Pulmonary artery endothelial cell (primary cell): ENCODE results near the gene FOXP1. TPM values are rescaled to one million over a fixed set of nuclear protein-coding genes. Genes with fewer than 3 reads are reported as not detected.

ENCODE experiments used
- DNase-seq: peaks from one replicate; pipeline ENCODE4 v3.0.0-alpha.2; 2011; ENCODE audit warnings: low read depth, low spot score
- total RNA-seq: library from RNA; depleted of rRNA; stranded (reverse); fragments of >200 nt; gene quantifications from 2 replicates; pipeline ENCODE4 v1.2.3, GENCODE V29; 2014

The FOXP1 gene
- total RNA-seq, 1 donor from 2014 or later: 48.2 TPM

DNA sequence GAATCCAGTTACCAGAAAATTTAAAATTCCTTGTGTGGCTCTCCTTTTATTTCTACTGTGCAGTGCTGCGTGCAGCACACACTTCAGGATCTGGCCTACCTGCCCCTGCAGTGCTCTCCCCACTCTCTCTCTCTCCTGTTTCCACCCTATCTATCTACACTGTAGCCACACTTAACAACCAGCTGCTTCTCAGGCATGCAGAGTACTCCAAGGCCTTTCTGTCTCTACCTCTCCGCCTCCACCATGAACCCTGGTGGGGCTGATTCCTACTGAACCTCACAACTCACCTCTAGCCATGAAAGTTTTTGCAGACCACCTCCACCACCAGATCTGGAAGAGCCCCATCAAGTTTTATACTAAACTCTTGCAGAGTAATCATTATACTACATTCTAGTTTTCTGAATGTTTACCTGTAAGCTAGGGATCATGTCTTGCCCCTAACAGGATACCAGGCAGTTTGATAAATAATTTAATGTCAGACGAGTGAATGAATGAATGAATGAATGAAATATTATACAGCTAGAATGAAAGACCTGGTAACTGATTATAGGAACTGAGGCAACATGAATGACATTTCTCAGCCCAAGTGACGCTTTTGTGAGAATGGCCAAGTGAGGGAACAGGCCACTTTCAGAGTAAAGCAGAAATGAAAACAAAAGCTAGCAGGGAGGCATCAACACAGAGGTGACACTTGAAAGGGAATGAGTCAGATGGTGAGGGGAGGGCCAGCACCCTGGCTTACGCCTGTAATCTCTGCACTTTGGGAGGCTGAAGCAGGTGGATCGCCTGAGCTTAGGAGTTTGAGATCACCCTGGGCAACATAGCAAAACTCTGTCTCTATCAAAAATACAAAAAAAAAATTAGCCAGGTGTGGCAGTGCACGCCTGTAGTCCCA lies 363.5 kb downstream of the FOXP1 start:
- DNase-seq: no peak

DNA sequence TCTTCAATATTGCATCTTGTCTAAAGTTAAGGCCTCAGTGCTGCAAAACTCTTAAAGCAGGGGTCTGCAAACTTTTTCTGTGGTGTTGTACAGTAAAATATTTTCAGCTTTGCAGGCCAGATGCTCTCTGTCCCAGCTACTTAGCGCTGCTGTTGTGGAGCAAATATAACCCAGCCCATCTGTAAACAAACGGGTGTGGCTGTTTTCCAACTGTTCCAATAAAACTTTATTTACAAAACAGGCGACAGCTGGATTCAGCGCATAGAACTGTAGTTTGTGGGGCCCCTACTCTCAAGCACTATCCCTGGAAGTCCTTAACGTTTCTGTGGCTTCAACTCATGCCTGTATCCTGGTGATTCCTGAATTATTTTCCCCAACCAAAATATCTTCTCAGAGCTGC lies 365.0 kb downstream of the FOXP1 start:
- no peak for DNase-seq

DNA sequence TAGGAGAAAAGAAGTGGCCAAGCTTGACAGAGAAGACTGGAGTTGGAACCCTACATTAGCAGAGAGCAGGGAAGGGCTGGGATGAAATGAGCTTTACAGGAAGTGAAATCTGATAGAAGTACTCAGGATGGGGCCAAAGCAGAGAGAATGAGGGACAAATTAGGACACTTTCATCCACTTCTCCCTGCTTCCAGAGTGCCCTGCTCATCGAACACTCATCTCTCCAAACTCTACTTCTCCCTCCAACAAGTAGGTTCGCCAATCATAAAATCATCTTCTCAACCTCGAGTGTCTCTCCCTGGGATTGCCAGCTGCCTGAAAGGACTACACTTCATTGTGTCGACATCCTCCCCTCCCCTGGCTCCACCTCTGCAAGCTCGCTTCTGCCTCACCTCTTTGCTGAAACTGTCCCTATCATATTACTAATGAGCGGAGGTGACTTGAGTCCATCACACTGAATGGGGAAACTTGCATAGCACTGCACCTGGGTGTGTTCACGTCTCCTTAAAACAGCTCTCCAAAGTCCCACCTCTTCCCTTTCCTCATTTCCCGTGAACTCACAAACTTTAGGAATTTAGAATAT lies 365.8 kb downstream of the FOXP1 start:
- DNase-seq: no peak

DNA sequence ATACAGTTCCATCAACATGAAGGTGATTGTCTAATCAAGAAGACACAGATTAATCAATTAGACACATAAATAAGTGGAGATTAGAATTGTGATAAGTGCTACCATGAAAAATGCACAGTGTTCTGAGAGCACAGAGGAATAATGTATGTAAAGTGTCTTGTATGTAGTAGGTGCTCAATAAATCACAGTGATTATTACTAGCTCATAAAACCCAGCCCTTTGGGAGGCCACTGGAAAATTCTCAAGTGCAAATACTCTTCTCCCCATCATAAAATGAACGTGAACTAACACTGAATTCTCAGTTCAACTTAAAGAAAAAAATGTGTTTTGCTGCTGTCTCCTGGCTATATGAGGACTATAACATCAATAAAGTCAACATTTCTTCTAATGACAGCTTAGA lies 368.2 kb downstream of the FOXP1 start:
- no peak for DNase-seq

DNA sequence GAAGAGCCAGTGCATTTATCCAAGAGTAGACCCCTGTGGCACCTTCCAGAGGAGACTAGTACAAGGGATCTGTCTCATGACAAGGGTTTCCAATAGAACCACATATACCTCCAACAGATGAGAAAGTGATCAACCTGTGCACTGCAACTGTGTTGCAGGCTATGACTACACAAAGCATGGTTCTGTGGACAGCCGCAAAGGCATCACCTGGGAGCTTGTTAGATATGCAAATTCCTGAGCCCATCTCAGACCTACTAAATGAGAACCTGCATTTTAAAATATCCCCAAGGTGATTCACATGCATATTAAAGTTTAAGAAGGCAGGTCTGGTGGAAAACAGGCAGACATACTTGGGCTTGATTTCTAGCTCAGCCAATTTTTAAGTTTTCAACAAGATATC lies 368.7 kb downstream of the FOXP1 start:
- no peak for DNase-seq

DNA sequence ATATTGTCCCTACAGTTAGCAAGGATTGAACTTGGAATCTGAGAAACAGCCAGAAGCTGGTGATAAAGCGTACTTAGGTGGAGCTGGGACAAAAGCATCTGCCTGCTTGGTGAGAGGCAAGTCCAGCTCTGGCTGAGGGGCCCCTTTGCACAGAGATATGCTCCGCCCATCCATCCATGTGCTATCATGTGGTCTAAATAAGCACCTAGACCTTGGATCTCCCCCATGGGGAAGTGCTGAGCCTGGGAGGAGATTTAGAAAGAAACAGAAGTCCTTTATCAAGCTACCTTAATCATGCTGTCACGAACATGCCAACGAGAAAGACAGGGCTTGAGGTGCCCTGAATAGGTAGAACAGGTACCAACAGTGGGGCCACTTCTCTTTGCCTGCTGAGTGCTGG lies 369.5 kb downstream of the FOXP1 start:
- DNase-seq: no peak

DNA sequence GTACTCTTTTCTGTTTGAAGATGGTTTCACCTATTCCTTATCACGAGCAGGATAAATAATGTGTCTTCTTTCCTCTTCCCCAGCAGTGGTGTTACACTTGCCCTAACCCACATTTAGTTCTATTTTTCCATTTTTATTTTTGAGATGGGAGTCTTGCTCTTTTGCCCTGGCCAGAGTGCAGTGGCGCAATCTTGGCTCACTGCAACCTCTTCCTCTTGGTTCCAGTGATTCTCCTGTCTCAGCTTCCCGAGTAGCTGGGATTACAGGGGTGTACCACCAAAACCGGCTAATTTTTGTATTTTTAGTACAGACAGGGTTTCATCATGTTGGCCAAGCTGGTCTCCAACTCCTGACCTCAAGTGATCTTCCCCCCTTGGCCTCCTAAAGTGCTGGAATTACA lies 372.4 kb downstream of the FOXP1 start:
- no peak for DNase-seq

DNA sequence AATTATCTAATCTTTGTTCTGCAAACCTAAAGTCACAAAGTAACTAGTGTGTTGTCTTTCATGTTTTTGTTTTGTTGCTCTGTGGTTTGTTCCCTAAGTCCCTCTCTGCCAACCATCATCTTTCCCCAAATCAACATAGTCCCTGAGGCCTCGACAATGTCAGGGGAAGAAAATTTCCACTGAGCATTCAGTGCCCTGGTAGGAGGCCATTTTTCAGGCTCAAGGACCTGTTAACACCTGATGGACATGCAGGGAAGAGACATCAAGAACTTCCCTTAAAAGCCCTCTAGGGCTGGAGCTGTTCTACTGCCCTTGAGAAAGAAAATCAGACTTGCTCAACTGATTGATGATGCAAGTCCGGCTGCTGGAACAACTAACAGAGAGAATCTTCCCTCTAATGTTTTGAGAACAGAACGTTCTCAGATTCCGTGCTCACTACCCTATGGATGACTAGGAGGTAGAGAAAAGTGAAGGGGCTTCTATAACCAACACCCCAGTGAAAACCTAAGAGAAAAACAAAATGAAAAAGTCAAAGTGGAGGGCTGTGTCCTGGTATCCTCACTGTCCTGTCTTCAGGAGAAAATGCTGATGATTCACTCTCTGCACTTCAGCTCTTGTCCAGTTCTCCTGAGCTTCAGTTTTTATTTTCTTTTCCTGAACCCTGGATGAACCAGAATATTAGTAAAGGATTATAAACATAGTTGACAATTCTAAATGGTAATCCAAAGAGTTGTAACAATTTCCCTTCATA lies 373.1 kb downstream of the FOXP1 start:
- no peak for DNase-seq

DNA sequence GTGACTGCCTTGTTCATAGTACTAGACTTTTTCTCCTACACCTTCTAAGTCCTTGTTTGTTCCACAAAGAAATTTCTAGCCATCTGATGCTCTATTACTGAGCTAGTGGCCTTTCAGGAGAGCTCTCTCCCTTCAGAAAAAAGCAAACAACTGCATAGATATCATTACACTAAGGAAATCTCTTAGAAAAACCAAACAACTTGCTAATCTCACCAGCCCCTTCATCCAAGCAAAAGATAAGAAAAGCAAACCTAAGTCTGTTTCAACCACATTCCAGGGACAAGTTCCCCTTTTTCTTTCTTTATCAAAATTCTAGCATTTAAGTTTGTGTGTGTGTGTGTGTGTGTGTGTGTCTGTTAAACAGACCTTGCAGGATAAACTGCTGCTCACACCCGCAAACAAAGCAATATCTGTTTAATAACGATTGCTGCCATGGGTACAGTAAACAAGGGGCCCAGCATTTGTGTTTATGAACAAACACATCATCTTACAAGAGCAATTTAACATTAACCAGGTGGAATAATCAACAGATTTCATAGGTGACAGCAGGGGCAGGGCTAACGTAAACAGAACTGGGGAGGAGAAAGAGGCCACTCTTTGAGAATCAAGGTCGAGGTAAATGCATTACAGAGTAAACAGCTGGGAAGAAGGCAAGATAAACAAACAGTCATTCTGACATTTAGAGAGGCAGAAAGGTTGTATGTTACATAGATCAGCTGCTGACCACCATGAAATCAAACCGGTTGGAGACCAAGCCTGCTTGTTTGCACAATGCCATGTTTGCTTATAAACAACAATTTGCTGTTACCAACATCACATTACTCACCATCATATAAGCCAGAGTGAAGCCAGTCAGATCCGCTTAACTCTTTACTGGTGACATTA lies 375.1 kb downstream of the FOXP1 start:
- DNase-seq: no peak

DNA sequence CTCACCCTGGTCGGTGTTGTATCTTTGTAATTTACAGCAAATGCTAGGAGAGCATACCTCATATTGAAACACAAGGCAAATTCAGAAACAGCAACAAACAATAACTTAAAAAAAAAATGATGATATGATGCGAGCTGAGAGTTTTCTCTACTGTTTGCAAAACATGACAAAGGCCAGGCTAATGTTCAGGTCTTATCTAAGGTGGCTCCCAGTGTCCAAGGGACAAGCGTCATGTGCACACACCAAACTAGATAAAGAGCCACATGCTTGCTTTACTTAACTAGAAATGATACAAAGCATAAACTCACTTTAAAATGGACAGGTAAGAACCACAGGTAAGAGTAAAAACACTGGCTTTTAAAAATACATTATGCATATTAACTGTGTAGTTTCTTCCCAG lies 375.9 kb downstream of the FOXP1 start:
- no peak for DNase-seq

DNA sequence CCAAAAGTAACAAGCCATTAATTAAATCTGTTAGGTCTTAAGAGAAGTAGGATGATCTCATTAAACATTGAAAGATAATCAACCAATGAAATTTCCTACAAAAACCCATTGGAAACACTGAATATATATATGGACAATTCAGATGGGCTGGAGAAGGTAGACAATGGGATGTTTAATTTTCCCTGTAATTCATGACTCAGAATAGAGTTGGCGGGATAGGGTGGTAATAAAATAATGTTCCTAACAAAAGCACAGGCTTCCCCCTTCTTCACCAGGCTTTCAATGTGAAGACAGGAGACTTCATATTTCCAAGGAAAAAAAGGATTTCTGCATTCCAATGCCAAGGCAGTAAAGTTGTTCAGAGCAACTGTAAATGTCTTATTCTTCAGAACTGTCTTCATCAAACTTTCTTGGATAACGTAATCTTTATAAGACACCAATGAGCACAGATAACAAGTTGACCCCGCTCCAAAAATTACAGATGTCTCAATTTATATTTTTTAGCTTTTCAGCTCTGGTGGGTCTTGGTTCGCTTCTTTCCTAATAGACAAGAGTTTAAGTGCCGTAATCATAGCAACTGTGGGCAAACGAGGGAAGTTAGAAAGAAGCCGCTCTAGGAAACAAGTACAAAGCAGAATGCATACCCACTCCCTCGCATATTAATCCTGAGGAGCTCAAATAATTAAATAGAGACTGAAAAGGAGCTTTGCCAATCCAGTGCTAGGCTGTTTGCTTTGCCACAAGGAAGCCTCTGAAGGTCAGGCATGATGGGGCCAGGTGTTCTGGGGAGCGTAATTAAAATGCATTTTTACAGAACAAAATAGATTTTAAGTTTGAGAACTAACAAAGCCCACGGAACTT lies 377.0 kb downstream of the FOXP1 start:
- no peak for DNase-seq

DNA sequence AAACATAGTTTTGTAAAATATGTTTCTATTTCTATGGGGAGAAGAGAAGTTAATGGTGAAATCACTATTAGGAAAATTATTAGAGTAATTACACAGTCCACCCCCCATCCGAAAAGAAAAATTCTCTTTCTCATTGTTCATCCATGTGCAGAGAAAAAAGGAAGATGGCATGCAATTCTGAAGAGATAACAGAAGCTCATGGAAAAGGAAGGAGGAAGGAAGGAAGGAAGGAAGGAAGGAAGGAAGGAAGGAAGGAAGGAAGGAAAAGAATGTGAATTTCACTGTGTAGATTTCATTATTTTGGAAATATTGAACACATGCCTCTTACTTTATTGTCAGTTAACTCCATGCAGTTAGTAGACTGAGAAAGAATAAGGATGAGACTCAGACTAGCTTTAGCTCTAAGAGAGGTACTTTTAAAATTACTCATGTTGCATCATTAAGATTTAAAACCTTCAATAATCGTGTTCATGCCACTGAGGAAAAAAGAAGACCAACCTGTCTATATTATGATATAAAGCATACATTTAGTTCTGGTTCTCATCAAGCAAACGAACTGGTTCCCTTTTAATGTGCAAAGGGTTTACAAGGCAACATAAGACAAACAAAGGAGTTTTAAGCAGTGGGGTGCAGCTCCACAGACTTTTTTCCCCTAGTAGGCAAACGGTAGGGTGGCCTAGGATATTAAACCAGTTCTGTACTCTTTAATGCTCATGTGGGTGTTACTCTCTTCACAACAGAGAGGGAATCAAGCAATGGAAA lies 379.6 kb downstream of the FOXP1 start:
- DNase-seq: no peak

DNA sequence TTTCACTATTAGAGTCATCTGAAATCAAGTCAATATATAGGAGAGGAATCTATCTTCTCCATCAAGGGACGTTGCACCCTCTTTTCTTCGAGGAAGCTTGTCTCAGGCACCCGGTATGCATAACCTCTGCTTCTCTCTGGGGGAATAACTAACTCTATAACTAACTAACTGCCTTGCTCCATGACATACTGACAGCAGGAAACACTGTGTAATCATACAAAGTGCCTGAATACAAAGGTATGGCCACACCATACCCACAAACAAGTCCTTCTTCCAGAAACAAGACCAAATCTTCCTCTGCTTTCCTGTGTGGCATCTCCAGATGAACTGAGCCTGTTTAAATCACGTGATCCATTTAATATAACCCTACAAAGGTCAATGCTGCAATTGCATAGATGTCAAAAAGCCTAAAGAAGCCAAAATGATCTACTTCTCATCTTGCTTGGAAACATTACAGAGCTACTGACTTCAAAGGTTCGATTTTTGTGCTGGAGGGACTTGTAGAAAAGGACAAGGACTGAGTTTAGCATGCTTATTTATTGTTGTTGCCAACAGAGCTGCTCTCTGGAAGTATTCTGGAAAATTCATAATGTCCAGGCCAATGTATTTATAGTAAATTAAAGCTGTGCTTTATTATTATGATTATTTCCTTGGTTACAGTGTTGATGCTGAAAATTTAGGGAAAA lies 380.5 kb downstream of the FOXP1 start:
- no peak for DNase-seq

DNA sequence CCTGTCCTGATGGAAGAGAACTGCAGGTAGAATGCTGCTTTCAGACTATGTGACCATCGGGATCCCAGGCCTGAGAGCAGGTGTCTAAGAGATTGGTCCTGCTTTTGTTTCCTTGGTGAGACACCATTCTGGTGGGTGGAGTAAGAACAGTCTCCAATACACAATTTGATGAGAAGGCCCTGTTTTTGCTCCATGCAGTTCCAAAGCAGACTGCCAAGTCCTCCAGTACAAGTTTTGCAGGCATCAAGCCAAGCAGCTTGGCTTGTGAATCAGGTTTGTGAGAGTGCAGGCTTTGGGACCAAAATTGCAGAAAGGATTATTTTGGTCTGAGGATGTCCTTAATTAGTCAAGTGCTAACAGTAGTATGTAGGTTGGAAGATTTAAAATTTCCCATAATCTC lies 381.6 kb downstream of the FOXP1 start:
- no peak for DNase-seq

DNA sequence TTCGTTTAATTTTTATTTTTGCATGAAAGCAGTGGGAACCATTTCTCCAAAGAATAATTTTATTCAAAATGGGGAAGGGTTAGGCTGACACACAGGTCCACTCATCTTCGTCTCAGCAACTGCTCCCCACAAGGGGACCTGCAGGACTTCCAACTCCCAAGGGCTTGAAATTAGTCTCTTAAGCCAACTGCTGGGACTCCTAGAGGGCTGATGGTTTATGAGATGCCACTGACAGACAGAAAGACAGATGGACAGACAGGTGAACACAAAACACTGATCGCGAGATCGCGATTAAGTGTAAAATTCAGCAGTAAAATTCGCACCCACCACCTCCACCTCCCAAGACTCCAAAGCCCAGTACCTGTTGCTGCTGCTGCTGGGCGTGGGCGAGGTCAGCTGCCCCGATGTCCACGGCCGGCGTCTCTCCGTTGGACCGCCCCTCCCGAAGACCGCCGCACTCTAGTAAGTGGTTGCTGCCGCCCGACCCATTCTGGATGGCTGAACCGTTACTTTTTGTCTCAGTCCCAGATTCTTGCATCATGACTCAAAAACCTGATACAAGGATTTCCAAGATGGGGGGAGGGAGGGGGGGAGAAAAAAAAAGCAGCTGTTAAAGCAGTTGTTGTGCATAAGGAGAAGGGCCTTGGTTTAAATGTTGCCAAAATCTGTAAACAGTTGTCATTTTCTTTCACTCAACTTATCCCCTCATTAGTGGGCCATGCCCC lies 385.5 kb downstream of the FOXP1 start:
- DNase-seq: no peak

DNA sequence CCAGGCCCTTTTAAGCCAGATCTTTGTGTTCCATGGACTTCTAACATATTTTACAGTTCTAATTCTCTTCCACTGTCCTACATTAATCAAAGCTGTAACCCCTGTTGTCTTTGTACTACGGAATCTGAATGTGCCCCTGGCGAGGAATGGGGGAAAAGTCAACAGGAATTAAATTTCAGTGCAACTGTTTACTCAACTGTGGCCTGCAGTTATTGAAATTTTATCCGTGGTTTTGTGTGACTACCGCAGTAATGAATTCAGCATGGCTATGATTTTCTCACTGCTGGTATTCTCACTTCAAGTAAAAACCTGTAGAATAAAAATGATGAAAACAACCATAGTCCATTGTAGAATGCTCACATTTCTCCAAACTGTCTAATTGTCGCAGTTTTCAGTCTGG lies 388.0 kb downstream of the FOXP1 start:
- no peak for DNase-seq

DNA sequence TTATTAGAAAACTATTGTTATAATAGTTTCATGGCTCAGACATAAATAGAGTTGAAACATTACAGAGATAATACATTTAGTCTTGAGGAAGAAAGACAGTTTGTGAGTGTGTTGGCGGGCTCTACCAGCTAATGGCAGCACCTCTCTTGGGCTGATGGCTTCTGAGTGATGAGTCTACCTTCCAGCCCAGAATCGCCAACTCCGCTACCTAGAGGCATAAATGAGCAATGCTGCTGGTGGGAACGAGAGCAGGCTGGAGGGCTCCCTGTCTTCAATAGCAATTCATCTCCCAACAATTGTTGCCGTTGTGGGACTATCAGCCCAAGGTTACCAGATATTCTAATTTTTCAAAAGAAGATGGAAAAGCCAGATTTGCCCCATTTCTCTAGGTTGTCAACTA lies 388.7 kb downstream of the FOXP1 start:
- DNase-seq: no peak

DNA sequence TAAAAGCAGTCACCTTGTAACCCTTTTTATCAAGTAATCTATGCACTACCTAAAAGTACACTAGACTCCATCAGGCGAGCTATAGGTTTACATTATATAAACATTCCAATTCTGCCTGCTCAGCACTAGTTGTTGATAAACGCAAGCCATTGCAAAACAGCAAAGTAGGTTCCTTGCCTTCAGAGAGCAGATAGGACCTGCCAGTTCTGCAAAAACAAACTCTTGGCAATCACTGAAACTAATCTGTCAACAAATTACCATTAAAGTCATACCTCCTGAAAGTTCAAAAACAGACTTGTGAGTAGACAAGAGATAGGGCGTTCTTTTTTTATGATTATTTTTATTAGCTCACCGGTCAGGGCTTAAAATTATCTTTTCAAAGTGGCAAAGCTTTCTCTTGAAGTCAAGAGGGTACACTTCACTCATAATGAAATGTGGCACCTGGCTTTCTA lies 392.5 kb downstream of the FOXP1 start:
- no peak for DNase-seq
